HepG2 (cell line): ENCODE data around the gene DHRS13. TPM values are rescaled to one million over a fixed set of nuclear protein-coding genes. Genes with fewer than 3 reads are reported as not detected.

Experiments
- ATAC-seq: fragments of 200-7000 bp; cut with Tn5 transposase; 3 replicates; pipeline ENCODE4 v1.9.1; 2020; ENCODE audit warnings: mild to moderate bottlenecking, moderate library complexity
- BruUV-seq: library from RNA; stranded (reverse); fragments of 400-500 nt; replicated peaks from 2 replicates; lab custom pipeline; 2021; lab: Mats Ljungman, UMichigan
- CTCF ChIA-PET: fragments of 300-600 bp; formaldehyde crosslinking; extraction: SDS; loops from one replicate; lab custom pipeline; 2021; ENCODE audit warnings: low total read pairs, inconsistent platforms, low intra/inter-chr PET ratio; lab: Yijun Ruan, JAX
- POLR2A ChIA-PET: fragments of 350-600 bp; sonication (Branson Sonifier 250); formaldehyde crosslinking; loops from one replicate; lab custom pipeline; 2020; ENCODE audit warnings: antibody characterized with exemption, inconsistent platforms; lab: Yijun Ruan, JAX
- DNase-seq: peaks from one replicate; pipeline ENCODE4 v3.0.0-alpha.2; 2015; ENCODE audit warnings: low spot score
- FAIRE-seq: peaks from 3 replicates; lab custom pipeline; 2011; peaks lifted over from hg19 to GRCh38; lab: Jason Lieb, UNC
- H2AFZ ChIP-seq: one replicate; pipeline ENCODE4 v1.6.1; 2011; ENCODE audit warnings: low read length, inconsistent platforms
- H3K27ac ChIP-seq: fragments of 300-600 bp; 3 replicates; pipeline ENCODE4 v1.8.0; 2011; ENCODE audit warnings: mixed run types, mild to moderate bottlenecking, mixed read lengths, low read length, inconsistent platforms; ENCODE audit not compliant: insufficient read depth; ENCODE audit errors: extremely low read length
- H3K27me3 ChIP-seq, 2 experiments: fragments of 200-600 bp in 1 of 2; 2 replicates in 1 of 2; 3 replicates in 1 of 2; pipeline versions ENCODE4 v1.6.0 to v1.8.0; 2011; ENCODE audit warnings: low read length in 2 of 2, mild to moderate bottlenecking in 2 of 2, moderate library complexity in 2 of 2, inconsistent platforms in 1 of 2; ENCODE audit not compliant: insufficient read depth in 2 of 2, control insufficient read depth in 1 of 2
- H3K36me3 ChIP-seq, 2 experiments: fragments of 200-600 bp in 1 of 2; replicated peaks in 1 of 2; 2 replicates in 1 of 2; 3 replicates in 1 of 2; pipeline versions ENCODE4 v1.5.1 to v1.8.0; 2011; ENCODE audit warnings: low read length in 2 of 2, inconsistent platforms in 1 of 2; ENCODE audit not compliant: insufficient read depth in 2 of 2, control insufficient read depth in 1 of 2
- H3K4me1 ChIP-seq: 2 replicates; pipeline ENCODE4 v1.5.1; 2012; ENCODE audit warnings: low read length, inconsistent platforms; ENCODE audit not compliant: insufficient read depth
- H3K4me2 ChIP-seq: 2 replicates; pipeline ENCODE4 v1.6.0; 2011; ENCODE audit warnings: low read depth, low read length, inconsistent platforms
- H3K4me3 ChIP-seq, 3 experiments: fragments of 200-600 bp in 1 of 3; sonication (generic), shearing (Covaris generic) in 1 of 3; replicated peaks in 1 of 3; 2 replicates each; pipeline ENCODE4 v1.5.1; 2011 to 2016; ENCODE audit warnings: low read length in 3 of 3, inconsistent platforms in 2 of 3, low read depth in 2 of 3, mild to moderate bottlenecking in 2 of 3, control low read depth in 1 of 3, mixed read lengths in 1 of 3; ENCODE audit not compliant: insufficient read depth in 1 of 3
- H3K79me2 ChIP-seq: one replicate; pipeline ENCODE4 v1.6.1; 2011; ENCODE audit warnings: low read length, inconsistent platforms; ENCODE audit not compliant: insufficient read depth
- H3K9ac ChIP-seq: 2 replicates; pipeline ENCODE4 v1.6.0; 2011; ENCODE audit warnings: mild to moderate bottlenecking, low read depth, low read length, inconsistent platforms; ENCODE audit not compliant: insufficient read depth
- H3K9me3 ChIP-seq: 2 replicates; pipeline ENCODE4 v1.5.1; 2012; ENCODE audit warnings: mild to moderate bottlenecking, low read length
- H4K20me1 ChIP-seq: 2 replicates; pipeline ENCODE4 v1.6.0; 2011; ENCODE audit warnings: inconsistent platforms, mild to moderate bottlenecking, low read length, moderate library complexity; ENCODE audit not compliant: insufficient read depth
- AGO2 ChIP-seq: fragments of 200-400 bp; formaldehyde crosslinking; optimal IDR thresholded peaks from 2 replicates; pipeline ENCODE3; 2017; ENCODE audit warnings: mild to moderate bottlenecking, low read depth, low read length, moderate library complexity
- EED ChIP-seq: sonication (generic); formaldehyde crosslinking; IDR thresholded peaks from 2 replicates; pipeline ENCODE4 v1.5.0; 2020; ENCODE audit warnings: mild to moderate bottlenecking, missing genetic modification reagents
- KLF12 ChIP-seq: sonication (generic); formaldehyde crosslinking; IDR thresholded peaks from 2 replicates; pipeline ENCODE4 v1.4.0; 2020; ENCODE audit warnings: missing genetic modification reagents, borderline replicate concordance
- NR3C1 ChIP-seq: sonication (generic); formaldehyde crosslinking; IDR thresholded peaks from 2 replicates; pipeline ENCODE4 v1.4.0; 2020; ENCODE audit warnings: missing genetic modification reagents
- ZNF180 ChIP-seq: sonication (generic); formaldehyde crosslinking; IDR thresholded peaks from 2 replicates; pipeline ENCODE4 v1.4.0; 2020; ENCODE audit warnings: low read depth, missing genetic modification reagents, borderline replicate concordance
- ZNF549 ChIP-seq: sonication (generic); formaldehyde crosslinking; IDR thresholded peaks from 2 replicates; pipeline ENCODE4 v1.5.0; 2020; ENCODE audit warnings: missing genetic modification reagents
- WGBS: methylation state at CpG from one replicate; pipeline ENCODE4 v1.1.6; 2017; ENCODE audit warnings: low lambda C conversion rate; 5-methylcytosine and 5-hydroxymethylcytosine counted together
- in situ Hi-C: cut with HindIII; loops from 2 replicates; pipeline ENCODE4 v1.10.0; 2017; ENCODE audit warnings: low pct_unique_long_range_greater_than_20kb; ENCODE audit not compliant: extremely low pct_ligation_motif_present
- intact Hi-C: fragments of 100-400 bp; cut with micrococcal nuclease; formaldehyde crosslinking; loops from one replicate; pipeline ENCODE4 v1.10.0; 2022; ENCODE audit not compliant: unreplicated experiment
- polyA plus RNA-seq, 8 experiments: library from polyadenylated mRNA; depleted of rRNA in 3 of 8; stranded (reverse) in 7 of 8; unstranded in 1 of 8; fragments of >200 nt; fragmentation: Illumina TruSeq in 4 of 8; extraction: Trizol in 4 of 8; gene quantifications; 2 replicates each; pipeline versions ENCODE4 v1.2.1 to v1.2.3, GENCODE V29; 2011 to 2016; ENCODE audit warnings: low read depth in 4 of 8, missing spikeins in 1 of 8, mixed read lengths in 1 of 8; ENCODE audit not compliant: insufficient read depth in 1 of 8
- total RNA-seq, 5 experiments: library from RNA; depleted of rRNA; stranded (reverse); fragments of >200 nt; fragmentation: Illumina TruSeq; extraction: Trizol; gene quantifications; 2 replicates each; pipeline ENCODE4 v1.2.3, GENCODE V29; 2016; ENCODE audit warnings: low read depth in 1 of 5
- TF ChIP-seq, protein P1 (sequence below): sonication (generic); formaldehyde crosslinking; IDR thresholded peaks from 2 replicates; pipeline ENCODE4 v1.4.0; 2020; ENCODE audit warnings: missing genetic modification reagents, borderline replicate concordance

The DHRS13 gene
- total and polyA plus RNA-seq, 2 of the 13 experiments (the other 11 are each of a cell fraction or from before 2014, with no cell fraction given) = 11.8 to 12.6 TPM

DNA sequence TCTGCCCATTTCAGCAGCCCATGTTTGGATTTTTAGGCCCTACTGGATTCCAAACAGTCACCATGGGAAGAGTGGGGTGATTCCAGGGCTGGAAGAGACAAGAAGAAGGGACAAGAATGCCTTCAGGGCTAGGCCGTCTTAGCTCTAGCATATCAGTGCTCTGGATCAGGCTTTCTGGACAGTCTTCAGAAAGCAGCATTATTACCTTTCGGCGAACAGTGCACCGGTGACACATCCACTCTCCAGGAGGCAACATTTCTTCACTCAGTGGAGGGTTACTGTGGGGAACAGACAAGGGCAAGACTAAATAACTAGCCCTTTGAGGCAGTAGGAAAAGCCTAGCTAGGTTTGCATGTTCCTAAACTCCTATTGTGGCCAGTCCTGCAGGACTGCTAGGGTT is 23.9 kb upstream of the DHRS13 start (continued):
- TF ChIP-seq, protein P1, sequence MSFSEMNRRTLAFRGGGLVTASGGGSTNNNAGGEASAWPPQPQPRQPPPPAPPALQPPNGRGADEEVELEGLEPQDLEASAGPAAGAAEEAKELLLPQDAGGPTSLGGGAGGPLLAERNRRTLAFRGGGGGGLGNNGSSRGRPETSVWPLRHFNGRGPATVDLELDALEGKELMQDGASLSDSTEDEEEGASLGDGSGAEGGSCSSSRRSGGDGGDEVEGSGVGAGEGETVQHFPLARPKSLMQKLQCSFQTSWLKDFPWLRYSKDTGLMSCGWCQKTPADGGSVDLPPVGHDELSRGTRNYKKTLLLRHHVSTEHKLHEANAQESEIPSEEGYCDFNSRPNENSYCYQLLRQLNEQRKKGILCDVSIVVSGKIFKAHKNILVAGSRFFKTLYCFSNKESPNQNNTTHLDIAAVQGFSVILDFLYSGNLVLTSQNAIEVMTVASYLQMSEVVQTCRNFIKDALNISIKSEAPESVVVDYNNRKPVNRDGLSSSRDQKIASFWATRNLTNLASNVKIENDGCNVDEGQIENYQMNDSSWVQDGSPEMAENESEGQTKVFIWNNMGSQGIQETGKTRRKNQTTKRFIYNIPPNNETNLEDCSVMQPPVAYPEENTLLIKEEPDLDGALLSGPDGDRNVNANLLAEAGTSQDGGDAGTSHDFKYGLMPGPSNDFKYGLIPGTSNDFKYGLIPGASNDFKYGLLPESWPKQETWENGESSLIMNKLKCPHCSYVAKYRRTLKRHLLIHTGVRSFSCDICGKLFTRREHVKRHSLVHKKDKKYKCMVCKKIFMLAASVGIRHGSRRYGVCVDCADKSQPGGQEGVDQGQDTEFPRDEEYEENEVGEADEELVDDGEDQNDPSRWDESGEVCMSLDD (CRISPR knock-in tag) = no peak
- TF ChIP-seq, all 625 proteins: peak for 0

DNA sequence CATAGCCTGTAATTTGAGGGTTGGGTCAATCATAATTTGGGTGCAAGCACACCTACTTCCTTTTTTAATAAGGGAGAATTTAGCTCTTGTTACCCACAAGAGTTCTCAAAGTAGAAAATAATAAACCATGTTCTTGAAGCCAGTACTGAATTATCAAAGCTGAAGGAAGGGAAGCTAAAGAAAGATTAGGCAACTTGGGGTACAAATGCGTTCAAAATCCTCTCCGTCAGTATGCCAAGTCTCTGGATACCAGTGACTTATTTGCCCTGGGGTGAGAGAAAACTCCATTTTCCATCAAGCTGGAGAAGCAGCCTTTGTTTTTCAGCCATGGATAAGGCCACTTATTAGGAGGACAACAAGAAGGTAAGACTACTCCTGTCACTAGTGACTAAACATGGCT is 23.5 kb upstream of the DHRS13 start:
- no peak overlapping the region for H3K9ac ChIP-seq
- H3K4me2 ChIP-seq = no peak overlapping the region
- TF ChIP-seq NR3C1 (CRISPR knock-in tag) (no peak), ZNF549 (no peak), EED (CRISPR knock-in tag) (no peak), ZNF180 (CRISPR knock-in tag) (no peak), KLF12 (no peak), AGO2 (no peak)
- peaks cover 22 to 62% of the 10 kb centered on the region in 2 experiments for H3K36me3 ChIP-seq
- no peaks in the 10 kb centered on the region for H3K9me3 ChIP-seq
- CTCF ChIA-PET = no interaction called here
- no peaks in the 10 kb centered on the region for H3K4me1 ChIP-seq
- in situ Hi-C loops = no loop called here
- no peak overlapping the region for H3K27ac ChIP-seq
- POLR2A ChIA-PET = no interaction called here
- H4K20me1 ChIP-seq = peaks cover 7% of the 10 kb centered on the region; the same call in 1 of the 2 replicates
- BruUV-seq = no TSS peak
- no peaks in the 10 kb centered on the region for H3K27me3 ChIP-seq
- intact Hi-C loops = loop anchor here (10.0 kb wide), 1 partner anchor 1842 kb away; no protein-coding TSS in a partner anchor
- ATAC-seq = no peak
- no peak for DNase-seq
- H3K79me2 ChIP-seq = peaks cover 45% of the 10 kb centered on the region
- 97% methylated on average over 2 of the region's 2 CpGs for WGBS
- no peak overlapping the region for H3K4me3 ChIP-seq
- H2AFZ ChIP-seq = no peak overlapping the region
- FAIRE-seq = no peak
